ENCODE results near the gene HNRNPL.
"Not testable (repeated sequence)": the region's sequence is repeated elsewhere in the genome, so short reads cannot be mapped to it uniquely, and the experiment has no call there.

- TF ChIP-seq, protein P1, sequence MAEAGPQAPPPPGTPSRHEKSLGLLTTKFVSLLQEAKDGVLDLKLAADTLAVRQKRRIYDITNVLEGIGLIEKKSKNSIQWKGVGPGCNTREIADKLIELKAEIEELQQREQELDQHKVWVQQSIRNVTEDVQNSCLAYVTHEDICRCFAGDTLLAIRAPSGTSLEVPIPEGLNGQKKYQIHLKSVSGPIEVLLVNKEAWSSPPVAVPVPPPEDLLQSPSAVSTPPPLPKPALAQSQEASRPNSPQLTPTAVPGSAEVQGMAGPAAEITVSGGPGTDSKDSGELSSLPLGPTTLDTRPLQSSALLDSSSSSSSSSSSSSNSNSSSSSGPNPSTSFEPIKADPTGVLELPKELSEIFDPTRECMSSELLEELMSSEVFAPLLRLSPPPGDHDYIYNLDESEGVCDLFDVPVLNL (CRISPR knock-in tag; IDR thresholded peaks at IDR 0.05; ENCODE audit: low read depth): not testable (repeated sequence)
- TF ChIP-seq MAX (CRISPR knock-in tag; IDR thresholded peaks at IDR 0.05); EP300 (IDR thresholded peaks at IDR 0.05; ENCODE audit: low read length); POLR2A (conservative IDR thresholded peaks at IDR 0.05); SP2 (IDR thresholded peaks at IDR 0.05; ENCODE audit: extremely low read depth, low read depth, low read length, poor library complexity, severe bottlenecking); STAT5B (CRISPR knock-in tag; IDR thresholded peaks at IDR 0.05); CTCF (IDR thresholded peaks at IDR 0.05 in 2 of 3, conservative IDR thresholded peaks at IDR 0.05 in 1 of 3; ENCODE audit: insufficient read depth in 2 of 3, low read depth in 1 of 3, low read length in 3 of 3); CREB1 (IDR thresholded peaks at IDR 0.05); CREB1 (CRISPR knock-in tag; IDR thresholded peaks at IDR 0.05): not testable (repeated sequence)
These were observed 20.6 kb downstream of the HNRNPL start for GRCh38 chr19:38829203-38829602.
